ENCODE results near the gene NAPA. TPM values are rescaled to one million over a fixed set of nuclear protein-coding genes. Genes with fewer than 3 reads are reported as not detected.

The NAPA gene
- total RNA-seq, 1 experiment from 2014 or later, result 158 TPM

- Mint-ChIP-seq H3K36me3 (ENCODE audit: insufficient read depth, unreplicated experiment) (no peaks in the 10 kb centered on the region), H3K27me3 (ENCODE audit: unreplicated experiment) (peaks cover 50% of the 10 kb centered on the region), H3K4me1 (ENCODE audit: low read depth, unreplicated experiment) (no peaks in the 10 kb centered on the region), H3K27ac (ENCODE audit: unreplicated experiment) (no peak overlapping the region), H3K4me3 (ENCODE audit: low read depth, unreplicated experiment) (no peak overlapping the region), H3K9me3 (ENCODE audit: low read depth, unreplicated experiment) (no peaks in the 10 kb centered on the region)
- no peak for TF ChIP-seq CTCF (IDR thresholded peaks at IDR 0.05; ENCODE audit: unreplicated experiment)
- DNase-seq, result no peak
- CTCF ChIA-PET, result no interaction called here
- intact Hi-C loops (cut with micrococcal nuclease; ENCODE audit: unreplicated experiment), result no loop called here
- BruUV-seq (replicated peaks), result no TSS peak
These were observed 19.8 kb upstream of the NAPA start for GRCh38 chr19:47534628-47535027.

- intact Hi-C loops (cut with micrococcal nuclease; ENCODE audit: unreplicated experiment), result no loop called here
- H3K36me3 Mint-ChIP-seq (ENCODE audit: insufficient read depth, unreplicated experiment), result no peaks in the 10 kb centered on the region
- no peak for DNase-seq
- H3K27me3 Mint-ChIP-seq (ENCODE audit: unreplicated experiment), result peaks cover 22% of the 10 kb centered on the region
- no peaks in the 10 kb centered on the region for H3K4me1 Mint-ChIP-seq (ENCODE audit: low read depth, unreplicated experiment)
- BruUV-seq (replicated peaks), result no TSS peak
- CTCF ChIA-PET, result interaction anchor here (0.6 to 1.6 kb wide), 3 partner anchors 95 to 413 kb away, joined by 3 to 6 read pairs (median 4); no protein-coding TSS in a partner anchor
- no peak overlapping the region for H3K27ac Mint-ChIP-seq (ENCODE audit: unreplicated experiment)
- no peak for TF ChIP-seq CTCF (IDR thresholded peaks at IDR 0.05; ENCODE audit: unreplicated experiment)
- H3K4me3 Mint-ChIP-seq (ENCODE audit: low read depth, unreplicated experiment), result no peak overlapping the region
- H3K9me3 Mint-ChIP-seq (ENCODE audit: low read depth, unreplicated experiment), result no peaks in the 10 kb centered on the region
These were observed 17.0 kb upstream of the NAPA start for GRCh38 chr19:47531640-47532387.

GRCh38 chr19:47529018-47529742 is 14.3 kb upstream of the NAPA start:
- BruUV-seq (replicated peaks), result no TSS peak
- CTCF ChIA-PET, result interaction anchor here (0.5 kb wide), 1 partner anchor 14 kb away, joined by 3 read pairs; no protein-coding TSS in a partner anchor
- no peak overlapping the region for H3K27ac Mint-ChIP-seq (ENCODE audit: unreplicated experiment)

GRCh38 chr19:47526798-47527197 is 11.9 kb upstream of the NAPA start:
- no peak for TF ChIP-seq CTCF (IDR thresholded peaks at IDR 0.05; ENCODE audit: unreplicated experiment)
- BruUV-seq (replicated peaks), result no TSS peak
- H3K9me3 Mint-ChIP-seq (ENCODE audit: low read depth, unreplicated experiment), result no peaks in the 10 kb centered on the region
- no peak overlapping the region for H3K4me3 Mint-ChIP-seq (ENCODE audit: low read depth, unreplicated experiment)
- H3K27ac Mint-ChIP-seq (ENCODE audit: unreplicated experiment), result no peak overlapping the region
- no peak for DNase-seq
- CTCF ChIA-PET, result no interaction called here
- H3K27me3 Mint-ChIP-seq (ENCODE audit: unreplicated experiment), result peaks cover 9% of the 10 kb centered on the region
- intact Hi-C loops (cut with micrococcal nuclease; ENCODE audit: unreplicated experiment), result no loop called here
- H3K4me1 Mint-ChIP-seq (ENCODE audit: low read depth, unreplicated experiment), result no peaks in the 10 kb centered on the region
- H3K36me3 Mint-ChIP-seq (ENCODE audit: insufficient read depth, unreplicated experiment), result no peaks in the 10 kb centered on the region

More at GRCh38 chr19:47529018-47529742, 14.3 kb upstream of the NAPA start:
- H3K4me1 Mint-ChIP-seq (ENCODE audit: low read depth, unreplicated experiment), result no peaks in the 10 kb centered on the region
- intact Hi-C loops (cut with micrococcal nuclease; ENCODE audit: unreplicated experiment), result no loop called here
- no peak overlapping the region for H3K4me3 Mint-ChIP-seq (ENCODE audit: low read depth, unreplicated experiment)
- no peaks in the 10 kb centered on the region for H3K36me3 Mint-ChIP-seq (ENCODE audit: insufficient read depth, unreplicated experiment)
- H3K27me3 Mint-ChIP-seq (ENCODE audit: unreplicated experiment), result peaks cover 21% of the 10 kb centered on the region
- H3K9me3 Mint-ChIP-seq (ENCODE audit: low read depth, unreplicated experiment), result no peaks in the 10 kb centered on the region
- DNase-seq, result no peak
- no peak for TF ChIP-seq CTCF (IDR thresholded peaks at IDR 0.05; ENCODE audit: unreplicated experiment)
